ENCODE measurements around the gene FRY. TPM values are rescaled to one million over a fixed set of nuclear protein-coding genes. Genes with fewer than 3 reads are reported as not detected.

FRY gene
- polyA plus RNA-seq, 2 donors, result 2.4 to 4.3 TPM

DNA sequence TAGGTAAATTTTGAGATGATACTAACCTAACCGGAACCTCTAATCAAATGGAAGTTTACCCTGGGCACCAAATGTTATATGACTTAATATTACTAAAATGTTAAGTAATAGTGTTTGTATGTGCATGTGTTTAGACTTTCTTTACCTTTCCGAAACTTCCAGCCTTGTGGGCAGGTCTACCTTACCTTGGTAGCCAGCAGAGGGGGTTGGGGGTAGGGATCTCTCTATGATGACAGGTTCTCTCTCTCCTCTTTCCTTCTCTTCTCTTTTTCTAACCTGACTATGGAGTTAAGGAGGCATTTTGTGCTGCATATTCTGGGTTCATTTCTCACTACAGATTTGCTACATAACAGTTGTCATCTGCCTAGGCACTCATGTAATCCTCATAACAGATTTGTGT lies 6.8 kb upstream of the FRY start:
- H3K36me3 ChIP-seq (ENCODE audit: control insufficient read depth in 2 of 2, insufficient read depth in 2 of 2, low read length in 1 of 2), result no peaks in the 10 kb centered on the region
- H3K27ac ChIP-seq (ENCODE audit: low read depth in 2 of 2, low read length in 1 of 2), result no peak overlapping the region
- H3K9me3 ChIP-seq (ENCODE audit: control insufficient read depth in 2 of 2, insufficient read depth in 1 of 2, low read depth in 1 of 2, low read length in 1 of 2), result no peaks in the 10 kb centered on the region
- no peaks in the 10 kb centered on the region for H3K4me1 ChIP-seq (ENCODE audit: control insufficient read depth in 2 of 2, insufficient read depth in 2 of 2, low read length in 1 of 2)
- no peak overlapping the region for H3K4me3 ChIP-seq (ENCODE audit: low read depth in 1 of 2, low read length in 2 of 2)
- WGBS, 2 donors, result 94 to 96% methylated on average over 2 of the region's 2 CpGs
- no peaks in the 10 kb centered on the region for H3K27me3 ChIP-seq (ENCODE audit: control insufficient read depth in 1 of 2, insufficient read depth in 2 of 2, low read length in 2 of 2)

DNA sequence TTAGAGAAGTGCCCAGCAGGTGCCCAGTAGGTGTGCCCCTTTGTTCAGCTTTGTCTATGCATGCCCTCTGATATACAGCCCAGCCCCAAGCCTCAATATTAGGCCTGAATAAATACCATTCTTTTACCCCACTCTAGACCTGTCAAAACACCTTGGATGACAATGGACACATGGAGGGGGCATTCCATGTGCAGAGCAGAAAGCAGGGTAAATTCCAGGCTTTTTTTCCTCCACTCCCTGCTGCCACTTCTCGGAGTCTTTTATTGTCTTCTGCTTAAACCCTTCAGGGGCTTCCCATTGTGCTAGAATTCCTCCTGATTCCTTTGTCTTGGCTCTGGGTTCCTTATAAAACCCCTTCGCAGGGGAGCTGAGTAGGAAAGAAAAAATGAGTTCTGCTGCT lies 5.8 kb upstream of the FRY start:
- Histone ChIP-seq H3K27me3 (ENCODE audit: control insufficient read depth in 1 of 2, insufficient read depth in 2 of 2, low read length in 2 of 2) (no peaks in the 10 kb centered on the region), H3K27ac (ENCODE audit: low read depth in 2 of 2, low read length in 1 of 2) (no peak overlapping the region), H3K36me3 (ENCODE audit: control insufficient read depth in 2 of 2, insufficient read depth in 2 of 2, low read length in 1 of 2) (no peaks in the 10 kb centered on the region), H3K4me1 (ENCODE audit: control insufficient read depth in 2 of 2, insufficient read depth in 2 of 2, low read length in 1 of 2) (no peaks in the 10 kb centered on the region), H3K9me3 (ENCODE audit: control insufficient read depth in 2 of 2, insufficient read depth in 1 of 2, low read depth in 1 of 2, low read length in 1 of 2) (no peaks in the 10 kb centered on the region), H3K4me3 (ENCODE audit: low read depth in 1 of 2, low read length in 2 of 2) (no peak overlapping the region)
- 85 to 89% methylated on average over 2 of the region's 2 CpGs for WGBS, 2 donors

DNA sequence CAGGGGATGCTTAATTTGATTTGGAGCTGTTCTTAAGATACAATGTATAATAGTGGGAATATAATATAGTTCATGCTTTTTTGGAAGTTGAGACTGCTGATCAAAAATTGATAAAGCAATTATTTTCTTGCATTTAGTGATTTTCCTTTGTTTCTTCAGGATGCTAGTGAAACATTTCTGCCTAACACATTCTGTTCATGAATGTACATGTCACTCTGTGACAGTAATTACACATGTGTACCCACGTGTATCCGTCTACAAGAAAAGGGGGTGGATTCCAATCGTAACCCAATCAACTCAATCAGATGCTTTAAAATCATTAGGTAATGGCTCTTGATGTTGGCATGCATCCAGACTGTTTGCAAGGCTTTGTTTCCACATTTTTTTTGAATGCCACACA lies 5.0 kb upstream of the FRY start:
- H3K27ac ChIP-seq (ENCODE audit: low read depth in 2 of 2, low read length in 1 of 2), result no peak overlapping the region
- 79 to 80% methylated on average over 3 of the region's 3 CpGs for WGBS, 2 donors
- no peaks in the 10 kb centered on the region for H3K27me3 ChIP-seq (ENCODE audit: control insufficient read depth in 1 of 2, insufficient read depth in 2 of 2, low read length in 2 of 2)
- H3K9me3 ChIP-seq (ENCODE audit: control insufficient read depth in 2 of 2, insufficient read depth in 1 of 2, low read depth in 1 of 2, low read length in 1 of 2), result no peaks in the 10 kb centered on the region
- peaks cover 0 to 2% of the 10 kb centered on the region in 2 donors for H3K4me1 ChIP-seq (ENCODE audit: control insufficient read depth in 2 of 2, insufficient read depth in 2 of 2, low read length in 1 of 2)
- H3K4me3 ChIP-seq (ENCODE audit: low read depth in 1 of 2, low read length in 2 of 2), result no peak overlapping the region
- H3K36me3 ChIP-seq (ENCODE audit: control insufficient read depth in 2 of 2, insufficient read depth in 2 of 2, low read length in 1 of 2), result no peaks in the 10 kb centered on the region

DNA sequence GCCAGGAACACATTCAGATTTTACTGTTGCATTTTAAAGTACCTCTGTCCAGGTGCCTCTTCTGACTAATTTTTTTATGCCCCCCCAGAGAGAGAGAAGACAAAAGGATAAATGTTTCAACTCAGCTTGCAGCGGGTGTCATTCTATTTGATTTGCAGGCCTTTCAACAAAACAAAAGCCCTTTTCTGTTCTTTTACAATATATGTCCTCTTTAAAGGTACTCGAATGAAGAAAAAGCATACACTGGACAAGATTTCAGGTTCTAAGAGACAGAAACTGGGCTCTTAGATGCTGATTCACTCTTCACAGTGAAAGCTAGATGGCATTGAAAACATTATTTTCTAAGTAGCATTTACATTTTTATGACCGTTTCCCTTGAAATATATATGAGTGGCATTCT lies 2.9 kb upstream of the FRY start:
- Histone ChIP-seq H3K36me3 (ENCODE audit: control insufficient read depth in 2 of 2, insufficient read depth in 2 of 2, low read length in 1 of 2) (no peaks in the 10 kb centered on the region), H3K27ac (ENCODE audit: low read depth in 2 of 2, low read length in 1 of 2) (no peak overlapping the region), H3K4me1 (ENCODE audit: control insufficient read depth in 2 of 2, insufficient read depth in 2 of 2, low read length in 1 of 2) (peaks cover 0 to 2% of the 10 kb centered on the region in 2 donors), H3K9me3 (ENCODE audit: control insufficient read depth in 2 of 2, insufficient read depth in 1 of 2, low read depth in 1 of 2, low read length in 1 of 2) (no peaks in the 10 kb centered on the region), H3K4me3 (ENCODE audit: low read depth in 1 of 2, low read length in 2 of 2) (no peak overlapping the region), H3K27me3 (ENCODE audit: control insufficient read depth in 1 of 2, insufficient read depth in 2 of 2, low read length in 2 of 2) (no peaks in the 10 kb centered on the region)
- 92 to 95% methylated on average over 3 of the region's 3 CpGs for WGBS, 2 donors

DNA sequence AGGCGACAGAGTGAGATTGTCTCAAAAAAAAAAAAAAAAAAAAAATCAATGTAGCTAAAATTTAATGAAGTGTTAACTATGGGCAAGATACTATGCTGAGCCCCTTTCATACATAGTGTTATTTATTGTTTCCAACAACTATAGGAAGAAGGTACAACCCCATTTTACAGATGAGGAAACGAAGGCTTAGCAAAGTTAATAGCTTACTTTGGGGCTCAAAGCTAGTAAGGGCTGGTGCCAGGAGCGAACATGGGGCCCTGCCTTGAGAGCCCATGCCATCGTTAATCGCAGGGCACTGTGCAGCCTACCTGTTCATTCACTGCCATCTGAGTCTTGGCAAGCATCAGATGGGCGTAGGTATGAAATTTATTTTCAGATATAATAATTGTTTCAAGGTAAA lies 1.9 kb upstream of the FRY start:
- no peak overlapping the region for H3K27ac ChIP-seq (ENCODE audit: low read depth in 2 of 2, low read length in 1 of 2)
- H3K4me1 ChIP-seq (ENCODE audit: control insufficient read depth in 2 of 2, insufficient read depth in 2 of 2, low read length in 1 of 2), result peaks cover 0 to 2% of the 10 kb centered on the region in 2 donors
- H3K9me3 ChIP-seq (ENCODE audit: control insufficient read depth in 2 of 2, insufficient read depth in 1 of 2, low read depth in 1 of 2, low read length in 1 of 2), result no peaks in the 10 kb centered on the region
- no peak overlapping the region for H3K4me3 ChIP-seq (ENCODE audit: low read depth in 1 of 2, low read length in 2 of 2)
- H3K36me3 ChIP-seq (ENCODE audit: control insufficient read depth in 2 of 2, insufficient read depth in 2 of 2, low read length in 1 of 2), result no peaks in the 10 kb centered on the region
- 91 to 96% methylated on average over 6 of the region's 6 CpGs for WGBS, 2 donors
- no peaks in the 10 kb centered on the region for H3K27me3 ChIP-seq (ENCODE audit: control insufficient read depth in 1 of 2, insufficient read depth in 2 of 2, low read length in 2 of 2)

DNA sequence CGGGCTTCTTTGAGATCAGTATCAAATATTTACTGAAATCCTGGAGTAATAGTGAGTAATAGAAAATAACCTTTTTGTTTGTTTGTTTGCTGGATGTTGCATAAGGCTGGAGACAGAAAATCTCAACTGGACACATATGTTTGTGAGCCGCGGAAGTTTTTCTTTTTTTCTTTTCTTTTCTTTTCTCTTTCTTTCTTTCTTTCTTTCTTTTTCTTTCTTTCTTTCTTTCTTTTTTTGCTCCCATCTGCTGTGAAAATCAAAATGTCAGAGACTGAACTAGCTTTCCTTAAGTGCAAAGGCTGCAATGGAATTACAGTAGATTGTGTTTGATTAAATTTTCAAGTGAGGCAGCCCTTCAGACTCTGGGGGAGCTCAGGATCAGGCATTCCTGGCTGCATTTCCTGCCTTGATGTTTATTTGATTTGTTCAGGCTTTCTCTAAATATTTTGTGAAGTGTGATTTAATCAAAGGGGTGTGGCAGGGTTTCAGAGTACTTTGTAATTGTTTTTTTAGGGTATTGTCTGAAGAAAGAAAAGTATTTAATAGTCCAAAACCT lies 319 bp downstream of the FRY start:
- H3K4me1 ChIP-seq (ENCODE audit: control insufficient read depth in 2 of 2, insufficient read depth in 2 of 2, low read length in 1 of 2), result peaks cover 0 to 2% of the 10 kb centered on the region in 2 donors
- H3K27me3 ChIP-seq (ENCODE audit: control insufficient read depth in 1 of 2, insufficient read depth in 2 of 2, low read length in 2 of 2), result no peaks in the 10 kb centered on the region
- peak overlapping the region in 1 of 2 donors; percentile 45 for H3K27ac ChIP-seq (ENCODE audit: low read depth in 2 of 2, low read length in 1 of 2)
- peak overlapping the region; percentile 62 to 68 for H3K4me3 ChIP-seq (ENCODE audit: low read depth in 1 of 2, low read length in 2 of 2)
- H3K36me3 ChIP-seq (ENCODE audit: control insufficient read depth in 2 of 2, insufficient read depth in 2 of 2, low read length in 1 of 2), result no peaks in the 10 kb centered on the region
- no peaks in the 10 kb centered on the region for H3K9me3 ChIP-seq (ENCODE audit: control insufficient read depth in 2 of 2, insufficient read depth in 1 of 2, low read depth in 1 of 2, low read length in 1 of 2)
- WGBS, 2 donors, result 34 to 35% methylated on average over 3 of the region's 3 CpGs

DNA sequence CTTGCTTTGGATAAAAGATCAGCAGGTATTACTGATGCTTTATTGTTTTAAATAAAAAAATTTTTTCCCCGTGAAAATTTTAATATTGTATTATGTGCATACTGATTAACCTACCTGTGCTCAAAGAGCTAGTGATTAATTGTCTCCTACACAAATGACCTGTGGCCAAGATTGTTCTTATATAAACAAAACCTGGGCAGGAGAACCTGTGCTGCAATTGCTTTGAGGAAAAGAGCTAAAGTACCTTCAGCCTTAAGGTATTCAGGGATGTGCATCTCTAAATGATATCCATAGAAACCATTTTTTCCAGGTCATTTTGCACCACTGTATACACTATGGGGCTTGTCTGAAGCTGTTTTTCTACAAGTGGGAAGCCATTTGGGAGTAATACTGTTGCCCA lies 1.2 kb downstream of the FRY start:
- Histone ChIP-seq H3K4me1 (ENCODE audit: control insufficient read depth in 2 of 2, insufficient read depth in 2 of 2, low read length in 1 of 2) (peaks cover 0 to 2% of the 10 kb centered on the region in 2 donors), H3K4me3 (ENCODE audit: low read depth in 1 of 2, low read length in 2 of 2) (no peak overlapping the region), H3K36me3 (ENCODE audit: control insufficient read depth in 2 of 2, insufficient read depth in 2 of 2, low read length in 1 of 2) (no peaks in the 10 kb centered on the region), H3K9me3 (ENCODE audit: control insufficient read depth in 2 of 2, insufficient read depth in 1 of 2, low read depth in 1 of 2, low read length in 1 of 2) (no peaks in the 10 kb centered on the region), H3K27me3 (ENCODE audit: control insufficient read depth in 1 of 2, insufficient read depth in 2 of 2, low read length in 2 of 2) (no peaks in the 10 kb centered on the region), H3K27ac (ENCODE audit: low read depth in 2 of 2, low read length in 1 of 2) (no peak overlapping the region)
- WGBS, 2 donors, result 34 to 57% methylated on average over 1 of the region's 1 CpG

DNA sequence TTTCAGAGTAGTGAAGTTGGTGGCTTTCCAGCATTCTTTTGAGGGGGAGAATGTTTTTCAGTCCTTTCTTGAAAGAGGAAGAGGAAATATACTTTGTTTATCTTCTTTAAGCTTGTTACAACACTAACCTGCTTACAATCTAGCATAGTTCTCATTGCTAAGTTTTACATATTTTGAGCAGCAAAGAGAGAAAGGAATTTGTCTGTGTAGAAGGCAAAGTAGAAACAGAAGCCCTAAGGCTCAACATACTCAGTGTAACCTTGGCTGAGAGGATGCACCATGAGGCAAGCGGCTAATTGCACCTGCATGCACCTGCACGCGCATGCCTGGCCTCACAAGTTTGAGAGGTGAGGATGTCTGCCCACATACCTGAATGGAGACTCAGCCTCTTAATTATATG lies 2.2 kb downstream of the FRY start:
- Histone ChIP-seq H3K4me1 (ENCODE audit: control insufficient read depth in 2 of 2, insufficient read depth in 2 of 2, low read length in 1 of 2) (peaks cover 0 to 2% of the 10 kb centered on the region in 2 donors), H3K36me3 (ENCODE audit: control insufficient read depth in 2 of 2, insufficient read depth in 2 of 2, low read length in 1 of 2) (no peaks in the 10 kb centered on the region), H3K4me3 (ENCODE audit: low read depth in 1 of 2, low read length in 2 of 2) (no peak overlapping the region), H3K9me3 (ENCODE audit: control insufficient read depth in 2 of 2, insufficient read depth in 1 of 2, low read depth in 1 of 2, low read length in 1 of 2) (no peaks in the 10 kb centered on the region), H3K27ac (ENCODE audit: low read depth in 2 of 2, low read length in 1 of 2) (no peak overlapping the region), H3K27me3 (ENCODE audit: control insufficient read depth in 1 of 2, insufficient read depth in 2 of 2, low read length in 2 of 2) (no peaks in the 10 kb centered on the region)
- WGBS, 2 donors, result 56 to 64% methylated on average over 3 of the region's 3 CpGs

DNA sequence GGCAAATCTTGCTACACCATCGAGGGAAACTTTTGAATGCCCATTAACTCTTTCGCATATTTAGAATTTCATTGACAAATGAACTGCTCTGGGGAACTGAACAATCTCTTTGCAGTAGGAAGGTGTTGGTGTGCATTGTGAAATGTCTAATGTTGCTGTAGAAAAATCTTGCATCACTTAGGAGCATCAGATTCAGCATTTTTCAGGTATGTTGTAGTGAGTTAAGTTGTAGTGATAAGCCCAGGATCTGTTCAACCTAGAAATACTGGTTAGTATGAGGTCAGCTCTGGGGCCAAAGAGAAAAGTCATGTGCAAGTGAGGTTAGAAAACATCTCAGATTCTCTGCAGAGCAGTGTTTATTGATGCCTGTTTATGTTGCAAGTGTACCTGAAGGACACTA lies 4.1 kb downstream of the FRY start:
- Histone ChIP-seq H3K9me3 (ENCODE audit: control insufficient read depth in 2 of 2, insufficient read depth in 1 of 2, low read depth in 1 of 2, low read length in 1 of 2) (no peaks in the 10 kb centered on the region), H3K27ac (ENCODE audit: low read depth in 2 of 2, low read length in 1 of 2) (no peak overlapping the region), H3K4me1 (ENCODE audit: control insufficient read depth in 2 of 2, insufficient read depth in 2 of 2, low read length in 1 of 2) (peaks cover 0 to 2% of the 10 kb centered on the region in 2 donors), H3K27me3 (ENCODE audit: control insufficient read depth in 1 of 2, insufficient read depth in 2 of 2, low read length in 2 of 2) (no peaks in the 10 kb centered on the region), H3K36me3 (ENCODE audit: control insufficient read depth in 2 of 2, insufficient read depth in 2 of 2, low read length in 1 of 2) (no peaks in the 10 kb centered on the region), H3K4me3 (ENCODE audit: low read depth in 1 of 2, low read length in 2 of 2) (no peak overlapping the region)
- WGBS, 2 donors, result 90 to 93% methylated on average over 2 of the region's 2 CpGs

DNA sequence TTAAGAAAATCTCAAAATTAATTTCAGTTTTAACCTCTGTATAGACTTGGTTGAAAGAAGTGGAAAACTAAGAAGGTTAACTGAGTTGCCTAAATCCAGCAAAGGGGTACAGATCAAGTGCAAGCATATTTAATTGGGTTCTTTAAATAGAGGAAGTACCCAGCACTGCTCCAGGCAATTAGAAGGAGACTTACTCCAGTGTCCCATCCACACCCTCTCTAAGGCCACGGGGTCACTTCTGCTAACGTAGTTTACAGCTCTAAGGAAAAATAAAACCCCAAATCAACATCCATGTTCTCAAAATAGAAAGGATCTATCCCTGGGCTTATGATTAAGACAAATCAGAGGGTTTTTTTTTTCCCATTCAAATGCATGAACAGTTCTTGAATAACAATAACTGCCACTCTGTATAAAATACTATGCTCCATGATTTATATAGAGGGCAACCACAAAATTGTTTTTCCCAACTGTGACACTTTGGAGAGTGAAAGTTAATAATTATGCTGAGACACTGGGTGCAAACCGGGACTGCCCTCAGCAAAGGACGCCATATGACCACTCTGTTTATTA lies 4.6 kb downstream of the FRY start:
- no peaks in the 10 kb centered on the region for H3K36me3 ChIP-seq (ENCODE audit: control insufficient read depth in 2 of 2, insufficient read depth in 2 of 2, low read length in 1 of 2)
- no peaks in the 10 kb centered on the region for H3K27me3 ChIP-seq (ENCODE audit: control insufficient read depth in 1 of 2, insufficient read depth in 2 of 2, low read length in 2 of 2)
- no peak overlapping the region for H3K27ac ChIP-seq (ENCODE audit: low read depth in 2 of 2, low read length in 1 of 2)
- peaks cover 0 to 2% of the 10 kb centered on the region in 2 donors for H3K4me1 ChIP-seq (ENCODE audit: control insufficient read depth in 2 of 2, insufficient read depth in 2 of 2, low read length in 1 of 2)
- no peaks in the 10 kb centered on the region for H3K9me3 ChIP-seq (ENCODE audit: control insufficient read depth in 2 of 2, insufficient read depth in 1 of 2, low read depth in 1 of 2, low read length in 1 of 2)
- WGBS, 2 donors, result 60 to 71% methylated on average over 4 of the region's 4 CpGs
- H3K4me3 ChIP-seq (ENCODE audit: low read depth in 1 of 2, low read length in 2 of 2), result no peak overlapping the region
